ENCODE measurements around the gene RPL32.
"Not testable (repeated sequence)": the region's sequence is repeated elsewhere in the genome, so short reads cannot be mapped to it uniquely, and the experiment has no call there.

Gene RPL32

GRCh38 chr3:12841149-12841969, at the start of gene RPL32:
Gene RPL32, minus strand, starts transcription at chr3:12841565. Its CDS starts 1,328 bp downstream, at chr3:12840237.
- peak; percentile 85 for DNase-seq (ENCODE audit: low spot score)

- no peak for DNase-seq (ENCODE audit: low spot score)
Observed at GRCh38 chr3:12890610-12891390, 49.4 kb upstream of the RPL32 start.

- DNase-seq (ENCODE audit: low spot score), result no peak
Observed at GRCh38 chr3:12886736-12887135, 45.4 kb upstream of the RPL32 start.

- DNase-seq (ENCODE audit: low spot score), result no peak
Observed at GRCh38 chr3:12886106-12886679, 44.8 kb upstream of the RPL32 start.

- no peak for DNase-seq (ENCODE audit: low spot score)
Observed at GRCh38 chr3:12885583-12885930, 44.2 kb upstream of the RPL32 start.

GRCh38 chr3:12884790-12885582, 43.6 kb upstream of the RPL32 start:
- no peak for DNase-seq (ENCODE audit: low spot score)

- DNase-seq (ENCODE audit: low spot score), result peak; percentile 63
Observed at GRCh38 chr3:12884186-12884680, 42.9 kb upstream of the RPL32 start.

- no peak for DNase-seq (ENCODE audit: low spot score)
Observed at GRCh38 chr3:12882336-12883310, 41.3 kb upstream of the RPL32 start.

GRCh38 chr3:12881858-12882257, 40.5 kb upstream of the RPL32 start:
- DNase-seq (ENCODE audit: low spot score), result not testable (repeated sequence)

- no peak for DNase-seq (ENCODE audit: low spot score)
Observed at GRCh38 chr3:12879191-12879815, 37.9 kb upstream of the RPL32 start.

- not testable (repeated sequence) for DNase-seq (ENCODE audit: low spot score)
Observed at GRCh38 chr3:12878758-12879157, 37.4 kb upstream of the RPL32 start.

- no peak for DNase-seq (ENCODE audit: low spot score)
Observed at GRCh38 chr3:12878141-12878574, 36.8 kb upstream of the RPL32 start.

GRCh38 chr3:12877040-12877439, 35.7 kb upstream of the RPL32 start:
- DNase-seq (ENCODE audit: low spot score), result no peak

GRCh38 chr3:12875857-12876836, 34.8 kb upstream of the RPL32 start:
- DNase-seq (ENCODE audit: low spot score), result peak; percentile 70

- no peak for DNase-seq (ENCODE audit: low spot score)
Observed at GRCh38 chr3:12871404-12871983, 30.1 kb upstream of the RPL32 start.

GRCh38 chr3:12870942-12871341, 29.6 kb upstream of the RPL32 start:
- DNase-seq (ENCODE audit: low spot score), result peak; percentile 74

GRCh38 chr3:12869035-12869621, 27.8 kb upstream of the RPL32 start:
- DNase-seq (ENCODE audit: low spot score), result no peak

Measured in AG08396 (cell line).